DLD1 (cell line): ENCODE data around the gene SH3BP1.
"Not testable (repeated sequence)": the region's sequence is repeated elsewhere in the genome, so short reads cannot be mapped to it uniquely, and the experiment has no call there.

Experiments used
- in situ Hi-C: cut with HindIII; loops from 2 replicates; pipeline ENCODE4 v1.10.0; 2017; ENCODE audit warnings: low sequenced_read_pairs

Gene SH3BP1

GRCh38 chr22:37676736-37677492 lies 37.4 kb downstream of the SH3BP1 start:
- in situ Hi-C loops, result no loop called here

- in situ Hi-C loops, result no loop called here
Observed at GRCh38 chr22:37677493-37677974, 38.1 kb downstream of the SH3BP1 start.

GRCh38 chr22:37678372-37678771 lies 38.9 kb downstream of the SH3BP1 start:
- in situ Hi-C loops, result no loop called here

- in situ Hi-C loops, result no loop called here
Observed at GRCh38 chr22:37679670-37680069, 40.2 kb downstream of the SH3BP1 start.

- in situ Hi-C loops, result no loop called here
Observed at GRCh38 chr22:37680191-37680851, 40.9 kb downstream of the SH3BP1 start.

- in situ Hi-C loops, result no loop called here
Observed at GRCh38 chr22:37681001-37681424, 41.5 kb downstream of the SH3BP1 start.

GRCh38 chr22:37681556-37682049 lies 42.1 kb downstream of the SH3BP1 start:
- in situ Hi-C loops, result no loop called here

- in situ Hi-C loops, result no loop called here
Observed at GRCh38 chr22:37684803-37685615, 45.5 kb downstream of the SH3BP1 start.

- in situ Hi-C loops, result no loop called here
Observed at GRCh38 chr22:37686002-37686982, 46.8 kb downstream of the SH3BP1 start, which contains the start of gene NOL12. TSS of gene NOL12 (plus strand) at chr22:37686343. CDS start at chr22:37686393, 50 bp downstream.

- in situ Hi-C loops, result no loop called here
Observed at GRCh38 chr22:37690407-37690806, 50.9 kb downstream of the SH3BP1 start.

- in situ Hi-C loops, result no loop called here
Observed at GRCh38 chr22:37690901-37691504, 51.5 kb downstream of the SH3BP1 start.

GRCh38 chr22:37692627-37693285 lies 53.3 kb downstream of the SH3BP1 start:
- in situ Hi-C loops, result no loop called here

- in situ Hi-C loops, result not testable (repeated sequence)
Observed at GRCh38 chr22:37694131-37694530, 54.7 kb downstream of the SH3BP1 start.

GRCh38 chr22:37696260-37696656 lies 56.8 kb downstream of the SH3BP1 start:
- in situ Hi-C loops, result not testable (repeated sequence)

GRCh38 chr22:37696657-37697537 lies 57.4 kb downstream of the SH3BP1 start, which contains the start of gene TRIOBP:
TSS of gene TRIOBP (plus strand) at chr22:37697048. CDS start at chr22:37701366, 4,318 bp downstream.
- in situ Hi-C loops, result no loop called here

- in situ Hi-C loops, result no loop called here
Observed at GRCh38 chr22:37697538-37697835, 58.0 kb downstream of the SH3BP1 start.

- in situ Hi-C loops, result no loop called here
Observed at GRCh38 chr22:37701141-37701786, 61.8 kb downstream of the SH3BP1 start.

- in situ Hi-C loops, result no loop called here
Observed at GRCh38 chr22:37703906-37704305, 64.4 kb downstream of the SH3BP1 start.
